ENCODE measurements around the gene HIGD1A. TPM values are rescaled to one million over a fixed set of nuclear protein-coding genes. Genes with fewer than 3 reads are reported as not detected.

The HIGD1A gene
- polyA plus RNA-seq, 1 donor from 2014 or later: 66.7 TPM

DNA sequence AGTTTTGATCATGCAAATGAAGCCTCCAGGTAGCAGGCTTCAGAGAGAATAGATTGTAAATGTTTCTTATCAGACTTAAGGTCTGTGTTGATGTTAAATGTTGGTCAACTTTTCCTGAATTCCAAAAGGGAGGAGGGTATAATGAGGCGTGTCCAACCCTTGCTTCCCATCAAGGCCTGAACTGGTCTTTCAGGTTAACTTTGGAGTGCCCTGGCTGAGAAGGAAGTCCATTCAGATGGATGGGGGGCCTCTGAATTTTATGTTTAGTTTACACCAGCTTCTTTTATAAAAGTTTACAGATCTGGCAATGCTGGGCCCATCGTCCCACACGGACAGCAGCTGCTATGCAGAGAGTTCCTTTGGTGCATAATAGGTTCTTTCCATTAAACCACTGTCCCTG, 40.2 kb downstream of the HIGD1A start:
- H3K4me3 Mint-ChIP-seq: no peak overlapping the region
- no peaks in the 10 kb centered on the region for H3K36me3 Mint-ChIP-seq
- no peak overlapping the region for H3K27ac Mint-ChIP-seq
- peaks cover 0 to 1% (median 0%) of the 10 kb centered on the region in 3 donors for H3K9me3 Mint-ChIP-seq
- peaks cover 0 to 2% (median 0%) of the 10 kb centered on the region in 3 donors for H3K4me1 Mint-ChIP-seq
- peaks cover 3% of the 10 kb centered on the region for H3K27me3 Mint-ChIP-seq

DNA sequence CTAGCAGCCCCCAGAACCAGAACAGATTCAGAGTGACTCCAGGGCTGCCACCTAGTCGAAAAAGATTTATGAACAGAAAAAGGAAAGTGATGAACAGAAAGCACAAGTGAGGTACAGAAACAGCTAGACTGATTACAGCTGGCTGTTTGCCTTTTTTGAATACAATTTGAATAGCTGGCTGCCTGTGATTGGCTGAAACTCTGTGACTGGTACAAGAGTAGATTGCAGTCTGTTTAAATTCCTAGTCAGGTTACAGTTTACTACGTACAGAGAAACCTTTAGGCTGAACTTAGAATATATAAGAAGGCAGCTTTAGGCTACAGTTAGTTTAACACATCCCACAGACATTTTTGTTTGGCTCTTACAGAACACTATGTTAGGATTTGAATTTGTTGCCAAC, 41.3 kb downstream of the HIGD1A start:
- Mint-ChIP-seq H3K4me1 (peaks cover 0 to 2% (median 0%) of the 10 kb centered on the region in 3 donors), H3K27me3 (peaks cover 4% of the 10 kb centered on the region), H3K9me3 (peaks cover 0 to 1% (median 0%) of the 10 kb centered on the region in 3 donors)

GRCh38 chr3:42762046-42762724, 42.1 kb downstream of the HIGD1A start:
- Mint-ChIP-seq H3K36me3 (no peaks in the 10 kb centered on the region), H3K27me3 (peaks cover 6% of the 10 kb centered on the region), H3K9me3 (no peaks in the 10 kb centered on the region), H3K27ac (no peak overlapping the region), H3K4me3 (no peak overlapping the region), H3K4me1 (no peaks in the 10 kb centered on the region)

More for the DNA sequence above, 41.3 kb downstream of the HIGD1A start:
- Mint-ChIP-seq H3K36me3 (no peaks in the 10 kb centered on the region), H3K27ac (no peak overlapping the region), H3K4me3 (no peak overlapping the region)

GRCh38 chr3:42758126-42758525, 46.2 kb downstream of the HIGD1A start:
- Mint-ChIP-seq H3K27ac (no peak overlapping the region), H3K36me3 (no peaks in the 10 kb centered on the region), H3K9me3 (no peaks in the 10 kb centered on the region), H3K27me3 (peaks cover 6% of the 10 kb centered on the region), H3K4me1 (no peaks in the 10 kb centered on the region), H3K4me3 (no peak overlapping the region)

DNA sequence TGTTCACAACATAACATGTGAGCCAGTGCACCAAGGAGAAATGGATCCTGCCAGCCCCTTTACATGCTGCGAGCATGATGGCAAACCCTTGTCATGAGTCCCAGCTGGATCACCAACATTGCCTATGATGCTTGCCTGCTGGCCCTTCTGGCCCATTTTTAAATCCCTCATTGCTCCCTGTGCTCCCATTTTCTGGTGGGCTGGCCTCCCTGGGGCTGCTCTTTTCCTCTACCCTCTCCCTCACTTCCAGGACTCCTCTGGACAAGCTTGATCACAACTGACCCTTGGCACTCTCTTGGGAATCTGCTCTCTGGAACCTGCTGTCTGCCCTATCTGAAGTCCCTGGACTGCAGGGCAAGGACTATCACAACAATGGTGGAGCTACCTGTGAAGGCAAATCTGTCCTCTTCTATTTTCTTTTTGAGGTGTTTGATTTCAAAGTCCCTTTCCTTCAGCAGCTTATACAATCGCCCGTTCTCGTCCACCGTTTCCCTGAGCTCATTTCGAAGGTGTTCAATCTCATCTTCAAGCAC, 47.5 kb downstream of the HIGD1A start:
- Mint-ChIP-seq H3K4me3 (peak overlapping the region in 1 of 4 donors; percentile 9), H3K27me3 (peaks cover 6% of the 10 kb centered on the region), H3K9me3 (no peaks in the 10 kb centered on the region), H3K27ac (no peak overlapping the region), H3K4me1 (no peaks in the 10 kb centered on the region), H3K36me3 (no peaks in the 10 kb centered on the region)

DNA sequence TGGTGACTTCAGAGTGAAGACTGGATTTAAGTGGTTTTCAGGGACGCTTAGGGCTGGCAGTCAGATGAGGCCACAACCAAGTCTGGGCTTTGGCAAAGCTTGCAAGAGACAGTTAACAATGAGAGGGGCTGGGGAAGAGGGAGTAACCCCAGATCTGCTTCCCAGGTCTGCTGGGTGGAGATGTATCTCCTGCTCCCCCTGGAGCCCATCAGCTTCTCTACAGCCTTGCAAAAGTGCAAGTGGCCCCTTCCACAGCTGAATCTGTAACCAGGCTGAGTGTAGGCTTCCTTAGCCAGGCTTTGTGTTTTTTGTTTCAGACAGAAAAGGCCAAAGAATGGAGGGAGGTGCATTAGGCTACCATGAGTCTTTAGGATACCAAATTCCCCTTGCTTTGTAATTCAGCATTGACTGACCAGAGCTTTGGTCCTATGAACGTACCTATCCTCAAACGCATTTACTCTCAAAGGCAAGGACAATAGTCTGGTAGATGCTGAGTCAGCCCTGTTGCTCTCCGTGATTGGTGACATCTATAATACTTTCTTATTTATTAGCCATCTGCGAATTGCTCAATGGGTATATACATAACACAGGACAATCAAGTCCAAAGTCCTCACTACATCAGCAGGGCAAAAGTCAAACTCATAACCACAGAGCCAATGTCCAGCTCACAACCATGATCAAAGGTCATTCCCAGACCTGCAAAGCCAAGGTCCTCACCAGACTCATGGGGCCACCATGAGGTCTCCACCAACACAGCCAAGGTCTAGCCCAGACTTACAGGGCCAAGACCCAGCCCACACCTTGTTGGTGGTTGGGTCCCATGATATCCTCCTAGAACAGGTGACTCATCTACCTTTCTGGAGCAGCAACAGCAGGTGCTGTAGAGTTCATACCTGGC, 48.4 kb downstream of the HIGD1A start:
- peaks cover 5% of the 10 kb centered on the region for H3K27me3 Mint-ChIP-seq
- peaks cover 2% of the 10 kb centered on the region for H3K36me3 Mint-ChIP-seq
- H3K4me3 Mint-ChIP-seq: no peak overlapping the region
- H3K27ac Mint-ChIP-seq: no peak overlapping the region
- H3K9me3 Mint-ChIP-seq: no peaks in the 10 kb centered on the region
- no peaks in the 10 kb centered on the region for H3K4me1 Mint-ChIP-seq

- Mint-ChIP-seq H3K9me3 (no peaks in the 10 kb centered on the region), H3K27ac (no peak overlapping the region), H3K27me3 (peaks cover 5% of the 10 kb centered on the region), H3K36me3 (peaks cover 2% of the 10 kb centered on the region), H3K4me3 (no peak overlapping the region), H3K4me1 (no peaks in the 10 kb centered on the region)
Measured at GRCh38 chr3:42753757-42754156, 50.5 kb downstream of the HIGD1A start.

DNA sequence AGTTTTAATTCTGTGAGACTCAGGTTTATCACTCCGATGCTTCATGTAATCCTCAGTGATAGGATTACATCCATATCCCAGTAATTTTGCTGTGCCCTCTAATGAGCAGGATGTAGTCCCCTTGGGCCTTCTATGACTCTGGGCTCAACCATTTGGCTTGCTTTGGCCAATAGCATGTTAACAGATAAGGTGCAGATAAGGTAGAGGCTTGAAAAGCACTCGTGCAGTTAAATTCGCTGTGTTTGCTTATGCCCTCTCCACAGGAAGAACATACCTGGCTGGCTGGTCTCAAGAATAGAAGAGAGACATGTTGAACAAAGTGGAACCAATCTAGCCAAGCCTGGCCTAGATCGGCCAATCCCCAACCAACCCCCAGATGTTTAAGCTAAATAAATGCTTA, 51.3 kb downstream of the HIGD1A start:
- peaks cover 2% of the 10 kb centered on the region for H3K36me3 Mint-ChIP-seq
- no peak overlapping the region for H3K4me3 Mint-ChIP-seq
- H3K27ac Mint-ChIP-seq: no peak overlapping the region
- H3K4me1 Mint-ChIP-seq: peaks cover 0 to under 1% (median 0%) of the 10 kb centered on the region in 3 donors
- H3K27me3 Mint-ChIP-seq: peaks cover 3% of the 10 kb centered on the region
- no peaks in the 10 kb centered on the region for H3K9me3 Mint-ChIP-seq

- H3K4me3 Mint-ChIP-seq: no peak overlapping the region
- peaks cover 3% of the 10 kb centered on the region for H3K36me3 Mint-ChIP-seq
- H3K27me3 Mint-ChIP-seq: peaks cover 1% of the 10 kb centered on the region
- peaks cover 0 to 4% (median 0%) of the 10 kb centered on the region in 3 donors for H3K4me1 Mint-ChIP-seq
- H3K9me3 Mint-ChIP-seq: no peaks in the 10 kb centered on the region
- H3K27ac Mint-ChIP-seq: no peak overlapping the region
Measured at GRCh38 chr3:42752441-42752840, 51.8 kb downstream of the HIGD1A start.

GRCh38 chr3:42751609-42752008, 52.7 kb downstream of the HIGD1A start:
- Mint-ChIP-seq H3K36me3 (peaks cover 3% of the 10 kb centered on the region), H3K9me3 (no peaks in the 10 kb centered on the region), H3K27me3 (peaks cover 1% of the 10 kb centered on the region), H3K4me1 (peaks cover 0 to 6% (median 0%) of the 10 kb centered on the region in 3 donors), H3K4me3 (no peak overlapping the region), H3K27ac (no peak overlapping the region)

DNA sequence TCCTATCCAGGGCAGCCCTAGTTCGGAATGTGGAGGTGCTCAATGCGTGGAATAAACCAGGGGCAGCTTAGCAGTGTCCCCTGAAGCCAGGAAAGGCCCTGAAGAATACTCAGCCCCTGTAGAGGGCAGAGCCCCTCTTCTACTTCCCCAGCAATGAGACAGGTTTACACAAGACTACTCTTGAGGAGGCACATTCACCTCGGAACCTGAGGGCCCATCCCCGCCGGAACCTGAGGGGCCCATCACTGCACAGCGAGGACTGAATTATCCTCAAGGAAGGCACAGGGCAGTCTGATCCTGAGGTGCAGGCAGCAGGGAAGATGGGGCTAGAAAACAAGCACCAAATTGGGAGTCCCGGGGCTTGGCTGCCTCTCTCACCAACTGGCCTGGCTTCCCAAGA, 53.5 kb downstream of the HIGD1A start:
- Mint-ChIP-seq H3K4me1 (peaks cover 0 to 6% (median 0%) of the 10 kb centered on the region in 3 donors), H3K27ac (peak overlapping the region in 1 of 3 donors; percentile 46), H3K4me3 (no peak overlapping the region), H3K27me3 (peaks cover 1% of the 10 kb centered on the region), H3K36me3 (peaks cover 3% of the 10 kb centered on the region), H3K9me3 (no peaks in the 10 kb centered on the region)

DNA sequence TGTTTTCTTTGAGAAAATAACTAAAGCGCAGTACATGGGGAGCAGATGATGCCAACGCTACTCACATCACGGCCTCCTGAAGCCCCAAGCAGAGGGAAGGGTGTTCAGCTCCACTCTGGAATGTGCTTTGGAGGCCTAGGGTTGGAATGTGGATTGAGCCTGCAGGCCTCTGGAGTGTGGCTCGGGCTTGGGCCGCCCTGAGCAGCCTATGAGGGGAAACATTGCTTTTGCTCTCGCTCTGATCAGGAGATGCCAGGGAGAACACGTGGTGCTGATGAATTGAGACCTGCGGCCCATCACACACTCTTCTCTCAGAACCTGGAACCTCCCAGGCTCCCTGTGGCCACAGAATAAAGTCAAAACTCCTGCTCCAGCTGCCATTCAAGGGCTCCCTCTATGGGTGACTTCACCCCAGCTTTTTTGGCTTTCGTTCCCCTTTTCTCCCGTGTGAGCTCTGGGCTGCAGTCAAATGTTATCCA, 54.5 kb downstream of the HIGD1A start:
- Mint-ChIP-seq H3K4me3 (no peak overlapping the region), H3K36me3 (peaks cover 3% of the 10 kb centered on the region)

GRCh38 chr3:42749025-42749752, 55.1 kb downstream of the HIGD1A start:
- Mint-ChIP-seq H3K27ac (no peak overlapping the region), H3K4me1 (peaks cover 0 to 6% (median 3%) of the 10 kb centered on the region in 3 donors), H3K4me3 (no peak overlapping the region), H3K36me3 (peaks cover 3% of the 10 kb centered on the region), H3K9me3 (no peaks in the 10 kb centered on the region), H3K27me3 (peaks cover 1% of the 10 kb centered on the region)

More for the DNA sequence above, 54.5 kb downstream of the HIGD1A start:
- peaks cover 1% of the 10 kb centered on the region for H3K27me3 Mint-ChIP-seq
- H3K27ac Mint-ChIP-seq: no peak overlapping the region
- H3K9me3 Mint-ChIP-seq: no peaks in the 10 kb centered on the region
- peaks cover 0 to 6% (median 0%) of the 10 kb centered on the region in 3 donors for H3K4me1 Mint-ChIP-seq

DNA sequence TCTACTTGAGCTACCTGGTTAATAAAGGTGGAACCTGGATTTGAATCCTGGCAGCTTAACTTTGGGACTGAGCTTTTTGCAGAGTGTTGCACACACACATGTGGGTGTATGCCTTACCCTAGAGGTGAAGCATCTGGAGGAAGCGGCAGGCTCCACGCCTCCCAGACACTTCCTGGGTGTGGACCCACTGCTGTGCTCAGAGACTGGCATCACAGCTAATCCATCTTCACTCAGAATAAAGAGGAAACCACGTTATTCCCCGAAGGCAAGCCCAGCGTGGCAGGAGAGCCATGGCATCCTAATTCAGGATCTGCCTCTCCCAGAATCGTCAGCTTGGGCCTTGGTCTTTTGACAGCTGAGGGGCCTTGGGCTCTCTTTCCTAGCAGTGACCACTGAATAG, 56.7 kb downstream of the HIGD1A start:
- H3K4me1 Mint-ChIP-seq: peaks cover 0 to 6% (median 3%) of the 10 kb centered on the region in 3 donors
- H3K27ac Mint-ChIP-seq: no peak overlapping the region
- H3K36me3 Mint-ChIP-seq: peaks cover 3% of the 10 kb centered on the region
- H3K9me3 Mint-ChIP-seq: no peaks in the 10 kb centered on the region
- peaks cover 1% of the 10 kb centered on the region for H3K27me3 Mint-ChIP-seq
- H3K4me3 Mint-ChIP-seq: peak overlapping the region in 1 of 4 donors; percentile 12
